Stimulated activated CD4-positive, alpha-beta T cell treated with anti-CD3 and anti-CD28 coated beads, Interleukin-12 subunit alpha, Interleukin-12 subunit beta, amount 100 ng/mL, for 4 hours (primary cell): Measurements from ENCODE around the gene LARP7.
"Not testable (repeated sequence)": the region's sequence is repeated elsewhere in the genome, so short reads cannot be mapped to it uniquely, and the experiment has no call there.

Source experiments
- DNase-seq: peaks from one replicate; pipeline ENCODE4 v3.0.0-alpha.2; 2020

The LARP7 gene

DNA sequence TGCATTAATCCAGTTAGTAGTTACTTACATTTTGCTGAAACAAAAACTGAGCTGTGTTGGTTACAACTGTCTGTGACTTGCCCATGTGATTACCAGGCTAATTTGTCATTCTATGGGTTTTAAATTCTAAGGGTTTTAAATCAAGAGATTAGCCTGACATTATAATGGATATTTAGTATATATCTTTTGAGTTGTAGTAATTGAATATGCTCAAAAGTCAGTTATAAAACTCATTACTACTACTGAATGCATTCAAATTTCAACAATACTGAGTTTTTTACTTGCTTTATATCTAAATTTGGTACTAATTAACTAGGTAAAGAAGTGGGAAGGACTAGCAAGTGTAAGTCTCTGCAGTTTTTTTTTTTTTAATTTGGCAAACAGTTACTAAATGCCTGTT lies 14.7 kb downstream of the LARP7 start:
- DNase-seq, result no peak

DNA sequence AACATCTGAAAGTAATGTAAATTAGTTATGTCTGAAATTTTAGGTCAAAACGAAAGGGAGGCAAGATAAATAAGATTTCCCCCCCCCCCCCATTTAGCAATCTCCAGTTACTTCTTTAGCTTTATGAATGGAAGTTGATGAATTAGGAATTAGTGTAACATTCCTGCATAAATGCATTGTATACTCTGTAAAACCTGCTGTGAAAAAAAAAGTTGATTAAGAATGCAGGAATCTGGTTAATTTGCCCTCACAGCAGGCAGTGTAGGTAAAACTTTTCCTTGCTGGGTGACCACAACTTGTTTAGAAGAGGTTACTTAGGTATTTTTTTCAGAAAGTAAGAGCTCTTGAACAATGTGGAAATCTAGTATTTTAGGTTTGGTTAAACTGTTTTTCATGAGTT lies 15.3 kb downstream of the LARP7 start:
- DNase-seq, result no peak

DNA sequence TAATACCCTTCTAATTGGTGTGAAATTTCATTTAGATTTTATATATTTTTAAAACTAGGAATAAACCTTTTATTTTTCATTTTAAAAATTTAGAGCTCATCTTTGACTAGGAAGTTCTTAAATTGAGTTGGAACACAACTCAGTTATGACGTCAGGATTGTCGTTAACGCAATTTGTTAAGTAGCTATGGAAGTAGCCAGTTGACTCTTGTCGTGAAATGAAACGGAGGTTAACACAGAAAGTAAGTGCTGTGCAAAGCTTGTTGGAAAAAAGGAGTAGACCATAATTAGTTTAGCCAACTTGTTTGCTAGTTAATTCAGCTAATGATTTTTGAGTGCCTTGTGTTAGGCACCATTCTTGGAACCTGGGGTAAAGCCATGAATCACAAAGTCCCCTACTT lies 18.3 kb downstream of the LARP7 start:
- DNase-seq, result no peak

DNA sequence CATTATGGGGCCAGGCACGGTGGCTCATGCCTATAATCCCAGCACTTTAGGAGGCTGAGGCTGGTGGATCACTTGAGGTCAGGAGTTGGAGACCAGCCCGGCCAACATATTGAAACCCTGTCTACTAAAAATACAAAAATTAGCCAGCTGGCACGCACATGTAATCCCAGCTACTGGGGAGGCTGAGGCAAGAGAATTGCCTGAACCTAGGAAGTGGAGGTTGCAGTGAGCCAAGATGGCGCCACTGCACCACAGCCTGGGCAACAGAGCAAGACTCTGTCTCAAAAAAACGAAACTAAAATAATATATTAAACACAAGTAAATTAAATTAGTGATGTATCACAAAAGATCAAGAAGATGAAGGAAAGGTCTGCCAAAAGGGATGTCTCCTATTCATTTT lies 19.2 kb downstream of the LARP7 start:
- not testable (repeated sequence) for DNase-seq

DNA sequence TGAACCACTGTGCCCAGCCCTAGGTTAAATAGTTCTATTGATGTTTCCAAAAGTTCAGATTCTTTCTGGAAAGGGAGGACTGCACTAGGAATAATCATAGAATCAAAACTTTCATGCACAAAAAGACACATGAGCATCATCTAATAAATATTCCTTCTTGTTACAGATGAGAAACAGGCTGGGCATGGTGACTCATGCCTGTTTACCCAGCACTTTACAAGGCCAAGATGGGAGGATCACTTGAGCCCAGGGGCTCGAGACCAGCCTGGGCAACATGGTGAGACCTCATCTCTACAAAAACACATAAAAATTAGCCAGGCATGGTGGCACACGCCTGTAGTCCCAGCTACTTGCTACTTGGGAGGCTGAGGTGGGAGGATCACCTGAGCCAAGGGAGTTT lies 27.7 kb downstream of the LARP7 start:
- no peak for DNase-seq

DNA sequence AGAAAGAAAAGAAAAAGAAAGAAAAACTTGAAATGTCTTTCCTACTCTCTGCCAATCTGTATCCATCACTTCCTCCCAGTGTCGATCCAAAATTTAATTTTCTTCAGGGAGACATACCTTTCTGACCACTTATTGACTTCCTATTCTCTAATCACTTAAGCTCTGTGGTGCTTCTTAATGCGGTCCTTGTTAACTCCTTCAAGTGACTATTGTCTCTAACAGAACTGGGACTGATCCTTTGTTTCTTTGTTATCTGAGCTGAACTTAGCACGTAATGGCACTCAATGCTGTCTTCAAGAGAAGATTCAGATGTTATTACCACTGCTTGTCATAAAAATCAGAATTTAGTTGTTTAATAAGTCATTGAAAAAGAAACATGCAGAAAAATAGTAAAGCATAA lies 31.2 kb downstream of the LARP7 start:
- DNase-seq, result no peak

DNA sequence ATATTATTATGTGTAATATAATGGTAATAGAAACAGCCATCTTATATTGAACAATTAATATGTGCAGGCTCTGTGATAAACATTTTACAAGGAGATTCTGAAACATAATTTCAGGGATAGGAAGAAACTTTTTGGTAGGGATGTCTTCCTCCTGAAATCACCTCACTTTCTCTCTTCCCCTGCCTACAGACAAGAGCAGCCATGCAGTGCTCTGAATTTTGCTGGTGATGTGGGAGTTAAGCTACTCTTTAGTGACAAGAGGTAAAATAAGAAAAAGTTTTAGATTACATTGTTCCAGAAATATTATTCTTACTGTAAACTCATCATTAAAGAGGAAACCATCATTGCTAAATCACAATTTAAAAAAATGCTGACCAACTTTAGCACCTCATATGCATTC lies 36.1 kb downstream of the LARP7 start:
- DNase-seq, result no peak

DNA sequence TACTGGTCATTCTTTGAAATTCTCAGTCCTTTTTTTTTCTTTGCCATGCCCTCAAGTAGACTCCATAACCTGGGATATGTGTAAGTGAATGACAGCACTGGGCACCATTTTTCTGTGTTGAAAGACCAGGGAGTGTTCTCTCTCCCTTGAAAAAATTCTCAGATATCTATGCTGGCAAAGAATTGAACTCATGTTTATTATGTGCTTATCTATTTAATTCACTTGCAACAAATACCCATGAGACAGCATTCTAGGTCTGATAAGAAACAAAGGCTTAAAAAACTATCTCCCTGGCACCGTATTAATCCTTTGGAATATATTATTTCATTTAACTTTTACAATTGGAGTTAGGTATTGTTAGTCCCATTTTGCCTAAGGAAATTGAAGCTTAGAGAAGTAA lies 36.7 kb downstream of the LARP7 start:
- no peak for DNase-seq

DNA sequence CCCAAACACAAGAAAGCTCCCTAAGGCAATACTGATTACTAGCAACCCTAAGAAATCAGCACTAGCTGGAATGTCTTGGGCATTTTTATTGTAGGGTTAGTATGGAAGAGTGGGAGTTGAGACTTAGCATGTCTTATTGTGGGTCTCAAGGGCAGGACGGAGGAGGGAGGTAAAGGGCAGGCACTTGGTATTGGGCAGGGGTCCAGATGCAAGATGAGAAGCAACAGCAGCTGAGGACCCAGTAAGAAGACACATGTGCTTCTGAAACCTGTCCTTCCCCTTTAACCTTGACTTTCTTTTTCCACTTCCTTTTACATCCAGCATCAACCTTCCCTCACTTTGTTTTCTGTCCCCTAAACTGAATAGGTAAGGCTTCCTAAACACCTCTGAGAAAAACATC lies 37.4 kb downstream of the LARP7 start:
- no peak for DNase-seq

DNA sequence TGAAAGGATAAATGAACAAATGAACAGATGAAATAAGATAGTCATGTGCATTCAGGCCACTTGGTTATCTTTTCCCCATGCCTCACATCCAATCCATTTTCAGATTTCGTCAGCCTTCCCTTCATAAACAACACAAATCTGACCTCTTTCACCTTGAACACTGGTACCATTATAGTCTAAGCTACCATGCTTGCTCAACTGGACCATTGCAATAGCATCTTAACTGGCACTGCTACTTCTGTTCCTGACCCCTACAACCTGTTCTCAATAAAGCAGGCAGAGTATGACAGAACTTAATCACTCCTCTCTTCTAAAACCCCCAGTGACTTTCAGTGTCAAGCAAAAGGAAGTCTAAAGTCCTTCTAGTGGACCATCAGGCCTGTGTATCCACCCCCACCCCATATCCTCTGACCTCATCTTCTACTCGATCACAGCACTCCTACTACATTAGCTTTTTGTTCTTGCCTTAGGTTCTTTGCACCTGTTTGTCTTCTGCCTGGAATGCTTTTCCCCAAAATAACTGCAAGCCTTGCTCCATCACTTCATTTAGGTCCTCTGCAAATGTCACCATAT lies 40.7 kb downstream of the LARP7 start:
- DNase-seq, result no peak

DNA sequence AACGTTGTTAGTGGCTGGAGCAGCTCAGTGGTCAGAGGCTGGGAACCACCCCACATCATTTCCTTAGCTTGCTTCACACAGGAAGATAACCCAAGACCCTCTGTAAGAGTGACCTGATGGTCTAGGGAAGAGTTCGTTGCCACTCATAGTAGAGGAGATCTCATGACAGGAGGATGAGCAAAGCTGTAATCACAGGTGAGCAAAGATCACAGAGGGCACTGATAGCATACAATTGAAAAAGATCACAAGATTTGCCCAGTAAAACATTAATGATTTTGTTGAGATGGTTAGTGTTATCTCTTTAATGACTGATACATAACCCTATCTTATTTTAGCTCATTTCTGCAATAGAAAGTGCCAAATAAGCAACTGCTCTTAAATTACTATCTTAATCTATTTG lies 44.1 kb downstream of the LARP7 start:
- DNase-seq, result no peak

DNA sequence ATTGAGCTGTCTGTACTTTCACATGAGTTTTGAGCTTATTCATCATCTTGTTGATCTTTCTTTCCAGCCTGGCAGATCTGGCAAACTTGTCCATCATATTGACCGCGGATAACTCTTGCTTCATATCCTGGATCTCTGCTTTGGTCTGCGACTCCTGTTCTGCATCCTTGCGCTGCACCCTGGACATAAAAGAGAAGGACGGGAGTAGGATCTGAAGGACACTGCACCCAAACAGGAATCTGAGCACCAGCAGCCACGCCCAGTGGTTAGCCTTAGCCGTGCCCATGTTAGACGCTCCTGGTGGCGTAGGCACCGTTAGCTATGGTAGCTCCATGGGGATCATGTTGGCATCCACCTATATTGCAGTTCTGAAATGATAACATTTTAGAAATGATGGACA lies 56.6 kb downstream of the LARP7 start:
- no peak for DNase-seq

DNA sequence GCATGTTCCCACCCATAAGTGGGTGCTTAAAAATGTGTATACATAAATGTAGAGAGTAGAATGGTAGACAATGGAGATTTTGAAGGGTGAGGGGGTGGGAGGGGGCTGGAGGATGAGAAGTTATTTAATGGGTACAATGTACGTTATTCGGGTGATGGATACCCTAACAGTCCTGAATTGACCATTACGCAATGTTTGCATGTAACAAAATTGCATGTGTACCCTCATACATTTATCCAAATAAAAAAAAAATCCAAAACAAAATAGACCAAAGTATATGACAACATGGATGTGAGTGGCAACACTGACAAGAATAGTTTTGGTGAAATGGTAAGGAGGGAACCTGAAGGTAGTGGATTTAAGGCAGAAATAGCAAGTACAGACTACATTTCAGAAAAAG lies 63.7 kb downstream of the LARP7 start:
- no peak for DNase-seq

DNA sequence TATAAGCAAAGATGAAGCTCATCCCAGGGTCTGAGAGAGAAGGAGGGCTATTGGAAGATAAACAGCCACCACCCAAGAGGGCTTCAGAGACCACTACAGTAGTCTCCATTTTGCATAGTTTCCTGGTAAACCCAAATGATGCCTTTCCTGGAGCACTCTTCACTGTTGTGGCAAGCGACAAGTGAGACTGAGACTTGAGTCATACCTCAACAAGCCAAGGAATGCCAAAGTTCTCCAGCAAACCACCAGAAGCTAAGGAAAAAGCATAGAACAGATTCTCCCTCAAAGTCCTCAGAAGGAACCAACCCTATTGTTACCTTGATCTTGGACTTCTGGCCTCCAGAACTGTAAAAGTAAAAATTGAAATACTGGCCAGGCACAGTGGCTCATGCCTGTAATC lies 65.9 kb downstream of the LARP7 start:
- DNase-seq, result no peak

DNA sequence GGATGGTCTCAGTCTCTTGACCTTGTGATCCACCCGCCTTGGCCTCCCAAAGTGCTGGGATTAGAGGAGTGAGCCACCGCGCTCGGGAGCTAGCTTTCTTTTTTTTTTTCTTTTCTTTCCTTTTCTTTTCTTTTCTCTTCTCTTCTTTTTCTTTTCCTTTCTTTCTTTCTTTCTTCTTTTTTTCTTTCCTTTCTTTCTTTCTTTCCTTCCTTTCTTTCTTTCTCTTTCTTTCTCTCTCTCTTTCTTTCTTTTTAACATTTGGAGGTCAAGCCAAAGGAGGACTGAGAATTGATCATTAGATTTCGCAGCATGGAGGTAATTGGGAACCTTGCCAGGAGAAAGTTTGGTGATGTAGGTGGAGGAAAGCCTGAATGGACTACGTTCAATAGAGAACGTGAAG lies 67.4 kb downstream of the LARP7 start:
- no peak for DNase-seq

DNA sequence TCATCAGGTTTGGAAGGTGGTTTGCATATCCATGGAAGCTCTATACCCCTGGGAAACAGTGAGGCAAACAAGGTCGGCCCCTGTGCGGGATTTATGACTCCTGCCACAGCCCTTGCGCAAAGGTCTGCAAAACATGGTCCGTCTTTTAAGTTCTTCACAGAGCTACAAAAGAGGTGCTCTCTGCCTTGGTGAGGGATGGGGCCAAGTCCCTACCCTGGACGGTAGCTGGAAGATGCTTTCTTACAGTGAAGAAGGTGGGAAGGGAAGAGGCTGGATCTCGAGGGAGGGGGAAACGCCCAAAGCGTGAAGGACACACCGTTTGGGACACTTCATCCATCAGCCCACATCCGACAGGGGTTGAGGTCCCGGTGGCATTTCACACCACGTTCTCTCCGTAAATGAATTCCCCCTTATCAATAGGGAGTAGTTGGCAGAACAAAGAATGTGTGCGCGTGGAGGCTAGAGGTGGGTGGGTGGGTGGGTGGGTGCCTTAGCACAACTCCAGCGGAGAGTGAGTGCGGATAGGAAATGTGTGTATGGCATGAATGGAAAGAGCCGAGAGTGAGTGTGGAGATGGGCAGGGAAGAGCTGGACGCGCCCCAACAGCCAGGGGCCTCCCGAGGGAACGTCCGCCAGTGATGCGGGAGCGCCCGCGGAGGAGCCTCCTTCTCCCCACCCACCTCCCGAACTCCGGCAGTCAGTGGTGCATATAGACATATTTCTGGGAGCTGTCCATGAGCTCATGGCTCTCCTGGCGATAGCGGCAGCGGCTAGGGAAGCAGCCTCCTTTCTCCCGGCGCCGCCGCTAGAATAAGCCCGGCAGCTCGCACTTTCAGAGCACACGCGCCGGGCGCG lies 68.3 kb downstream of the LARP7 start:
- DNase-seq, result no peak

DNA sequence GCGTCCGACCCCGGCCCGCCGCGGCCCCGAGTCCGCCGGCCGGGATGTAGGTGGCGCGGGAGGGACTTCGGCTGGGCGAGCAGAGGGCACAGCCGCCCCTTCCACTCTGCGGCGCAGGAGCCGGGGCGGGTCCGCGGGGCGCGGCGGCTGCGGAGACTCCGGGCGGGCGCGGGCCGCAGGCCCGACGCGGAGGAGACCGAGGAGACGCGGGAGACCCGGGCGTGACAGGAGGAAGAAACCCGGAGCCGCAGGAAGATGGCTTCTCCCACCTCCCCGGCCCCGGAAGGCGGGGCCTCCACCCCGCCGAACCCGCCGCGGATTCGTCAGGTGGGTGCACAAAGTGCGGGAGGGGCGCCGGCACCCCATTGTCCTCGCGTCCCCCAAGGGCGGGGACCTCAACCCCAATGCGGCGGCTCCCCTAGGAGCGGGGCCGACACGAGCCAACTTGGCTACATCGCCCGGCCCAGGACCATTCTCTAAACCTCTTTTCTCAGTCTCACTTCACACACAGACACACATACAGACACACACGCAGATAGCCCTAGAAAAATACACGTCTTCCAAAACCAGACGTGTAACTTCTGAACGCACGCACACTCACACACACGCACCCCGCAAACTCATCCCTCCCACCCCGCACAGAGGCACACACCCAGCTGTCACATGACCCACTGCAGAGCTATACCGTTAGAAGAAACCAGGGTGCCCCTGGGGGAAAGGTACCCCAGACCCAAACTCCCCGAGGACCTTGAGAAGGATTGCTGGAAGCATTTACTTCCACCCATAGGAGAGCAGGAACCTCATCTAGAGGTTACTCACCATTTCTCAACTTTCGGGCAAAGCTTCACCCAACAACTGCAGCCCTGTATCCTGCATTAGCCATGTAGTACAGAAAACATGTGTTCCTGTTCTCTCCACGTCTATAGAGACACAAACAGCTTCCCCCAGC lies 69.2 kb downstream of the LARP7 start:
- peak; percentile 8 for DNase-seq

DNA sequence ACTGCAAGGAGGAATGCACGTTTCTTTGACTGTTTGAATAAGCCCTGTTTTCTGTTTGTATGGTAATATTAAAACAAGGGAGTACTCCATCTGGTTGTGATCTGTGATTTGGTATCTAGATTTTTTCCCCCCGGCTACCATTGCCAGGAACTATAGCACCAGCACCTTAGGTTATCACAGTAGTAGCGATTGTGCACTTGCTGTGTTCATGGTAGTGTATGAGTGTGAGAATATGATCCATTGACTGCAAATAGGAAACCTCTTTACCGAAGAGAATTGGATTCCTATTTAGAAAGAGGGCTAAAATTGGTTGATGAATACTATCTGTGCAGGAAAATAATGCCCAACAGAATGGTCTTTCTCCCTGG lies 69.9 kb downstream of the LARP7 start:
- no peak for DNase-seq
